Stimulated activated CD4-positive, alpha-beta T cell treated with anti-CD3 and anti-CD28 coated beads, Interleukin-4, amount 100 ng/mL, for 1 hour (primary cell): ENCODE measurements around the gene RBP3.
A peak's percentile ranks its signal among the peaks of the same experiment; 100 is the strongest.
"Not testable (repeated sequence)": the region's sequence is repeated elsewhere in the genome, so short reads cannot be mapped to it uniquely, and the experiment has no call there.

Experiments
- DNase-seq: peaks from one replicate; pipeline ENCODE4 v3.0.0-alpha.2; 2020

The RBP3 gene

DNA sequence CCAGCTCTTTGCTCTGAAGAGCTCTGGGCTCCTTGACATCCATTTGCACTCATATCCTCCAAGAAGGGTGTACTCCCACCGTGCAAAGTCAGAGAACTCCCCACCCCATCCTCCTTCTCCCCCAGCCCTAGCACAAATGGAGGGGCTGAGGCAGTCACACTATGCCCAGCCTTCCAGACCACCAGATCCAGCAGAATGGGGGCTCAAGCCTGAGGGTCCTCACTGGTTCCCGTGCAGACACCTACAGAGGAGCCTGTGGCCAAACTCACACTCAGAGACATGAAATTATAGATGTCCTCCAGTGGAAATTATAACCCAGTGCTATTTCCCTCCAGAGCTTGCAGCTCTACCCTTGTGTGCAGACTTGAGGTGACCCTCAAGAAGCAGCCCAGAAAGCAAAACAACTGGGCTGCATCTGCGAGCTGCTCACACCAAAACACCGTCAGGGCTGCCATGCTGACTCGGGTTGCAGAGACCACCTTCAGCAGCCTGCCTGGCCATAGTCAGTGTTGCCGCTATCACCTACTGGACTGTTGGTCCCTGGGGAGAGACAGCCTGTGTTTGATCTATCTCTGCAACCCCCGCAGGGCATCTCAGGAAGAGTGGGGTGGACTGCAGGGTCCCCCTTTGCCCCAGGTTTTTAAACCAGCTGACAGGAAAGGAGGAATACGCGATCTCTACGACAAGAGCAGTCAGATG, 28.5 kb downstream of the RBP3 start:
- DNase-seq = no peak

DNA sequence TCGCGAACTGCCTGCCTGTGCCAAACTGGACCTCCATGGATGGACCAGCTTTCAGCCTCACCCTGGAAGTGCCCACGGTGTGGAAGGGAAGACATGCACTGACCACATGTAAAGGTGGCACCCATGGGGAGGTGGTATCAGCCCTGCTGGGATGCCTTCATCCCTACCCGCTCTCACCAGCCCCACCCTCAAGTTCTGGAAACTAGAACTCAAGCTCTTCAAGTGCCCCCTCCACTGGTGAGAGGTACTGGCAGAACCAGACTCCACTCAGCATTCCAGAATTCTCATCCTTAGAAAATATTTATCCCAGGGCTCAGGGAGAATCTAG, 30.0 kb downstream of the RBP3 start:
- DNase-seq = no peak

DNA sequence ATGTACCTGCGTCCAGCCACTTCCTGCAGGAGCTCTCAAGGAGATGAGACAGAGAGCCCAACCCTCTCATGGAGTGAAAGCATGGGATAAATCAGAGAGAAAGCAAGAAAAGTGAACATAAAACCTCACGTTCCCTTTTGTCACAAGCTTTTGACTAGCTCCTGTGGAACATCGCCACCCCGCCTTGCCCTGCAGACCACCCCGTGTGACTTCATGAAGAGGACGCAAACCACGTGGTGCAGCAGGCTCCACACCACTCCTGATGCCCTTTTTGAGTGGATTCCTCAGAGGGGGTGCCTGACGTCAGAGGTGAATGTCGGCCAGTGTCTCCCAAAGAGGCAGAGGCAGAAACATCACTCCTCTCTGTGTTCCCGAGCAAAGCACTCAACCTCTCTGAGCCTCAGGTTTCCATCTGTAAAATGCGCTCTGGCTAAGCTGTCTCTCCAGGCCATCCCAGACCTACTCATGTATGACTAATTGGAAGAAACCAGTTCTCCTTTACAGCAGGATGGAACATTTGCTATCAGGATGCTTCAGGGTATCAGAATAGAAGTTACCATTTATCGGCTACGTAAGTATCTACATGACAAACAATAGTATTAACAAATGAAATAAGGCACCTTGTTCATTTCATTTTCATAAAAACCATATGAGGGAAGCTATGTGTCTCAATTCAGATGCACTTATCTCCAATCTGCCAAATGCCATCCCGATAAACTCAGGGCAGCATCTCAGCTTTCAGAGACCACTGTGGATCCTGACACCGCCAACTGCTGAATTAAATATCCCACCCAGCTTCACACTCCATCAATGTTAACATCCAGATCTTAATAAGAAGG, 30.7 kb downstream of the RBP3 start:
- no peak for DNase-seq

DNA sequence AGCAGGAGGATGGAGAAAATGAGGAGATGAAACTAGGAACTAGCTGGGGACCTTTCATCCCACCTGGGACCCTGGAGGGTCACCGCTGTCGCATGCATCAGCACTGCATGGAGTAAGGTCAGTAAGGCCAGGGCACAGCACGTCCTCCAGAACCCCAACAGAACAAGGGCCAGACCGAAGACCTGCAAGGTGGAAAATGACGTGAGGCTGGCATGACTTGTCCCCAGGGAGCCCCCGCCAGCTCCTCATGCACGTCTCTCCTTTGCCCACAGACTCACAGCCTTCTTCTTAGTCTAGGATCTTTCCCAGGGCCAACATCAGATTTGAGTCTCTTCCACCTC, 31.3 kb downstream of the RBP3 start:
- DNase-seq = no peak

DNA sequence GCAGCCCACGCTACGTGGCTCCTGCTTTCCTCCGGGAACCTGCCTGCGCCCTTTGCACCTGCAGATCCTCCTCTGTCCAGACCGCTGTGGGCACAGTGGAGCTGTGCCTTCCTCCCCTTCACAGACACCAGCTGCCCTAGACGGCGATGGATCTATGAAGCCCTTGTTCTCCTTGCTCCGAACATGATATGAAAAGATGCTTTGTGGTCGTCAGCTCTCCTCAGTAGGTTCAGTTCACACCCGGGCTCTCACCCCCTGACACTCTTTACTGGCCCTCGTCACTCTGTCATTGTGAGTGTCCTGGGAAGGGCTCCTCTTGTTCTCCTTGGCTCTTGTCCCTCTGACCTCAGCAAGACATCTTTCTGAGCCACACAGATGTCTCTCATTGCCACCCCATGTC, 31.7 kb downstream of the RBP3 start:
- DNase-seq = no peak

DNA sequence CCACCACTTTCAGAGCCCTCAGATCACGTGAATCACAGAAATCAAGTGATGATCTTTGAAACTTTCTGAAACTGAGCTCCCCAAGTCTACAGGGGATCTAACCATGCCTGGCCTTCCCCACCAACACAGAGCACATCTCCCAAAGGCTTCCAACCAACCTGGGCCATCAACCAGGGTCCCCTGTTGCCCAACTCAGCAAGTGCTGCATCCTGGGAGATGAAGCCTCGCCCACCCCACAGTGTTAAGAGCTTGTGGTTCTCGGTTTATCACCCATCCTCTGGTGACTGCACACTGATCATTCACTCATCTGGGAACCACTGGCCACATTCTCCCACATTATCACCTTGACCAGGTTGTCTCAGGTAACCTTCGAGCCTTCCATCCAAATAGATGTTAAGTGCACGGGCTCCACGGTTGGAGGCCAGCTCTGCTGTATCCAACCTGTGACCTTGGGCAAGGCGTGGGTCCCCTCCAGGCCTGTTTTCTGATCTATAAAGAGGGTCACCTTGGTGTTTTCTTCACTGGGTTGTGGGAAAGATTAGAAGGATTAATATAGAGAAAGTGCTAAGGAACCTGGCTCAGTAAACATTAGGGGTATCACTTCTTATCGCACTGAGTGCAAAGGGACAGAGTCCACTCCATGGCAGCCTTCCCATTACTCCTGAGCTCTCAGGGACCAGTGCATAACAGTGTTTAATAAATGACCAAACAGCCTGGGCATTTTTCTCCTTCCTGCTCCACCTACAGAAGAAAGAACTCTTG, 32.4 kb downstream of the RBP3 start:
- no peak for DNase-seq

DNA sequence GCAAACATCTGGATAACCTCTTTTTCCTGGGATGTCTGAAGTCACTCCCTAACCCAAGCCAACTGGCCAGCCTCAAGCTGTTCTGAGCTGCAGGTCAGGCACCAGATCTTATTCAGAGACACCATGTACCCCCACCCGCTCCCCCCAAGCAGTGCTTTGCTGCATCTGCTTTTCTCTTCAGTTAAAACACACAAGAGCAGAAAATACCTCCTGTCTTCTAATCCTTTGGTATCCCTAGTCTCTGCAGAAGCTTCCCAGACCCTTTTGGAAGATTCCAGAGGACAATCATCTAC, 32.9 kb downstream of the RBP3 start:
- no peak for DNase-seq

DNA sequence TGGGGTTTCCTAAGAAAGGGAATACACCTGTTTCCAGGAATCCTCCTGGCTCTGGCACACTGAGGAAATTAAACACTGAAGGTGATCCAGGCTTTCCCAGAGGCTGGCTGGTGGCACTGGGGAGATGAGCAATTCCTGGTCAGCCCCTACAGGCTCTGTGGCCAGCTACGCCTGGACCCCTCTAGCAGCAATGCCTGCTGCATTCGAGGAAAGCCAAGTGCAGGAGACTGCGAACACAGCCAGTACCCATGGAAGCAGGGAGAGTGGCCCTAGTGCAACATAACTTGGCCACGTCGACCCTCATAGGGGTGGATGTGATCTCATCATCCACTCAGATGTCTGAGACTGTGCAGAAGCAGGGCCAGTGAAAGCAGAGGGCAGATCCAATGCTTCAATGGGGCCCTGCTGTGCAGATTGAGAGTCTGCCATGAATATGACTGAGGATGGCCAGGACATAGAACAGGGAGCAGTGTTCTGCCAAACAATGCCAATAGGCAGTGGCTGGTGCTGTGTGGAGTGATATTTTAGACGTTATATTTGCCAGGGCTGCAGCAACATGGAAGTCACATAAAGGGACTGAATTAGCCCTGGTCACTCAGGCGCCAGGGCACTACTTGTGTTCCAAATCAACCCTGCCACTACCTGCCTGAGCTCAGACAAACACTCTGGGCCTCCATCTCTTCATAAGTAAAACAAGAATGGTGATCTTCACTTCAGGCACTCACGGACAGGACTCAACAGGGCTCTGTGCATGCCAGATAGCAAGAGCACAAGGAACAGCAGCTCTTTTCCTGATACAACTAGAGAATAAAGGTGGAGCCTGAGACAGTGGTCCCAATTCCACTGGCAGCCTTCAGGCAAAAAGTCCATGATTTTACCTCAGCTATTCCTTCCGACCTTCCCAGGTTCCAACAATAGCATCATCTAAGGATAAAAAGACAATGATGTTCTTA, 33.5 kb downstream of the RBP3 start:
- no peak for DNase-seq

DNA sequence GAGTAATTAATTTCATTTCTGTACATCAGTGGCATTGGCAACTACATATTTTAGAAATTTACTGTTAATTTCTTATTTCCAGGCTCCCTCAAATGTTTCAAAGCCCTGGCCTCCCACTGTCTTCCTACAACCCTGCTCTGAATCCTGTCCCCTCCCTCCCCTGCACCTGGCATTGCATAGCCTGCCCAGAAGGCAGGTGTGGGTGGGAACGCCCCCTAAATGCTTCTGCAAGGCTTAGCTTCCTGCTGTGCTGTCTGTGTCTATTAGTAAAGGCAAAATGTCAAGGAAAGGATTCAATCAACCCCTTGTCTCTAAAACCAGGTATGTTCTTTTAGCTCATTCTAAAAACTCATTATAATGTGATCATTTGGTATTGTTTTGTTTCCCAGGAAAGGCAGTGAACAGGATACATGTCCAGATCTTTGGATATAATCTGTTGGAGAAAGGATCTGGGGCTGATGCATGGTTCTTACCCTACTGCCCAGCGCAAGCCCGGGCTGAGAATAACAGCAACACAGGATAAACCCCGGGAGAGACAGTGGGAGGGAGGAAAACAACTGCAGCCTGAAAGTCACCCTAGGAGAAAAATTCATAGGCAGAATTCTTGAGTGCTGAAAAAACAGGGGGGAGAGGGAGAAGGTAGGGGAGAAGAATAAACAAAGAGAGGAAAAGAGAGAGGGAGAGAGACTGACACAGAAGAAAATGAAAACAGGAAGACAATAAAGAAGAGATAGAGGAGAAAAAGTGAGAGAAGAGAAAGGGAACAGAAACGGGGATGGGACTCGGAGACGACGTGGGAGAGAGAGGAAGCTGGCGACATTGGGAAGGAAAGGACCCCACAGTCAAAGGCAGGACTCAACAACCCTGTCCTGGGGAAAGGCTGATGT, 35.3 kb downstream of the RBP3 start:
- DNase-seq = no peak

DNA sequence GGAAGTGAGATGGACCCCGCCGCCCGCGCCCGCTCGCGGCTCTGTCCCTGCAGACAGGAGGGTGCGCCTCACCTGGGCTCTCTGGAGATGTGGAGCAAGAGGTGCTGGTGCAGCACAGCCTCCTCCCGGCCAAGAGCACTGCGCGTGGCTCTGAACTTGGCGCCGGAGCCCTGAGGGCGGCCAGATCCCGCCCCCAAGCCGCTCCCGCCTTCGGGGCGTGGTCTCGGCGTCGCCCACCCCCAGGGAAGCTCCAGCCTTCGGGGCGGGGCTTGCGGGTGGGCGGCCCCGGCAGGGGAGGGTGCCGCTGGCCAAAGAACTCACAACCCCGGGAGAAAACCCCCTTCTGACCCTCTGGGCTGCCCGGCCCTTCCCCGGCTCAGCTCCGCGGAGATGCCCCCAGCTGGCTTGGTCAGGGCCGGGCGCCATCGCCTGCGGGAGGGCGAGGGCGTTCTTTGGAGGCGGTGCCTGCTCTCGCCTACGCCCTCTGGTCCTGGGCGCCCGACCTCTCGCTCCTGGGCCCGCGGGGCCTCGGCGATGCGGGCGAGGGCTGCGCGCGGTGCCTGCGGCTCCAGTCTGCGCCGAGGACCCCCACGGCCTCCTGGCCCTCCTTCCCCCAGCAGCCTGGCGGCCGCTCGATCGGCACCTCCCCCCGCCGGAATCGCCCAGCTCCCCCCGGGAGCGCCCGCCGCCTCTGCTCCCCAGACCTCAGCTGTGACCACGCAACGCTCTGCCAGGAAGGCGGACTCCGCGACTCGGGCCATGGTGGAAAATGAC, 36.2 kb downstream of the RBP3 start, which contains the start of gene ZNF488:
ZNF488 (minus strand) TSS at position 146 of the 774 bp plus-strand sequence. CDS start 15,464 bp downstream, outside the sequence.
- peak; percentile 76 for DNase-seq

DNA sequence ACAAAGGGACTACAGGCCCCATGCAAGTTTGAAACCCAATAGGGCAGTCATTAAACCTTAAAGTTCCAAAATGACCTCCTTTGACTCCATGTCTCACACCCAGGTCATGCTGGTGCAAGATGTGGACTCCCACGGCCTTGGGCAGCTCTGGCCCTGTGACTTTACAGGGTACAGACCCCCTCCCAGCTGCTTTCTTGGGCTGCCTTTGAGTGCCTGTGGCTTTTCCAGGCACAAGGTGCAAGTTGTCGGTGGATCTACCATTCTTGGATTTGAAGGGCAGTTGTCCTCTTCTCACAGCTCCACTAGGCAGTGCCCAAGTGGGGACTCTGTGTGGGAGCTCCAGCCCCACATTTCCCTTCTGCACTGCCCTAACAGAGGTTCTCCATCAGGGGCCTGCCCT, 37.9 kb downstream of the RBP3 start:
- not testable (repeated sequence) for DNase-seq

DNA sequence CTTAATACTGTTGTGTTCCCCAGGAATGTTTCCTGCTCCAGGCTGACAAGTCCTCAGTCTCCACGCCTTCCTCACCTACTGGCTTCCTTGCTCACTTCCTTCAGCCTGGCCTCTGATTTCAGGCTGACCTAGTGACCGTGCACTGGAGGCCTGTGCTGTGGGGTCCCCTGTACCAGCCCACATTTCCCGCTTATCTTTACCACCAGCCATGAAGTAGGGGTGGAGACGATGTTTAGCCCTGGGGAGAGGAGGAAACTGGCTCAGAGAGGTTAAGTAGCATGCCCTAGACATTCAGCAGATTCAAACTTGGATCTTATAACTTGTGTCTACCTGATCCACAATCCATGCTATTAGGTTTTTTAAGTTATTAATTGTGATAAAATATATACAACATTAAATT, 40.7 kb downstream of the RBP3 start:
- no peak for DNase-seq

DNA sequence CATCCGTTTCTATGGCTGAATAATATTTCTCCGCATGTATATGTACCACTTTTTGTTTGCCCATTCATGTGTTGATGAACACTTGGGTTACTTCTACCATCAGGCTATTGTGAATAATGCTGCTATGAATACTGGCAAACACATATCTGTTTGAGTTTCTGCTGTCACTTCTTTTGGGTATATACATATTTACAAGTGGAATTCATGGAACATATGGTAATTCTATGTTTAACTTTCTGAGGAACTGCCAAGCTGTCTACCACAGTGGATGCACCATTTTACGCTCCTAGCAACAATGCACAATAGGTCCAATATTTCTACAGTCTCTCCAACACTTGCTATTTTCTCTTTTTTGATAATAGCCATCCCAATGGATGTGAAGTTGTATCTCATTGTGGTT, 41.5 kb downstream of the RBP3 start:
- DNase-seq = no peak

DNA sequence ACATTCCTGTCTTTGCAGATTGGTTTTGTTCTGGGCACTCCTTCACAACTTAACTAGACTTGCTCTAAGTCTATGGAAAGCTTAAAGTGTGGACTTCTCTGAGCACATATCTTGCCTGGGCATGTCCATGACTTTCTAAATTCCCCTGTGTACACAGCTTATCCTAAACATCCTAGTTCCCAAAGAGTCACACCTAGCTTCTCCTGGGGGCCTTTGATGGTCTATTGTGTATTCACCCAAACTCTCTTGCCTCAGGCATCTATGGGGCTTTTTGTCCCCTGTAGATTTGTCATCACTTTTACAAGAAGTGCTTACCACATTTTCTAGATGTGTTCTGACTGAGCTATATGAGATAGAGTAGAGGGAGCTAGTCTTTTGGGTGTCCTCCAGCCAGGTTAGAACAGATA, 48.2 kb downstream of the RBP3 start:
- no peak for DNase-seq

DNA sequence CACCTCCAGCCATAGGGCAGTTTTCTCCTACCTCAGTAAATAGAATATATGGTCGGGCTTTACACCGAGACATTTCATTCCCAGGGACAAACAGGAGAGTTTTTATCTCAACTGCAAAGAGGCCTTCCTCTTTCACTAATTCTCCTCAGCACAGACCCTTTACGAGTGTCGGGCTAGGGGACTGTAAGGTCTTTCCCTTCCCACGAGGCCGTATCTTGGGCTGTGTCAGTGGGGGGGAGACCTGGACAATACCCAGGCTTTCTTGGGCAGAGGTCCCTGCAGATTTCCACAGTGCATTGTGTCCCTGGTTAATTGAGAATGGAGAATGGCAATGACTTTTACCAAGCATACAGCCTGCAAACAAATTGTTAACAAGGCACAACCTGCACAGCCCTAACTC, 49.1 kb downstream of the RBP3 start:
- DNase-seq = no peak

DNA sequence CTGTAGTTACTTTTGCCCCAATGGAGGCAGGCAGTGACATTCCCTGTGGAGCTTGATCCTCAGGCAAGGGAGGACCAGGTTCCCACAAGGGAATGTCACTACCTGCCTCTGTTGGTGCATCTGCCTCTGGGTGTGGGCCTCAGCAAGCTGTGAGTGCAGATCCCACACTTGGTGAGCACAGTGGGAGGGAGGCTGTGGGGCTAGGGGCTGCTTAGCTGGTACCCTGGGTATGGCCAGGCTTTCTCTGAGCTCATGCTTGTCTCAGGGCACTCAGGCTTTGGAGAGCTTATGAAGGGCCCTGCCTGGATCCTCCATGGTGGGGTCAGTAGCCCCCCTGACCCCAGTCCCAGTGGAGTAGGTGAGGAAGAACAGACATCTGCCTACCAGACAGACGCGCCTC, 52.1 kb downstream of the RBP3 start:
- DNase-seq = no peak

DNA sequence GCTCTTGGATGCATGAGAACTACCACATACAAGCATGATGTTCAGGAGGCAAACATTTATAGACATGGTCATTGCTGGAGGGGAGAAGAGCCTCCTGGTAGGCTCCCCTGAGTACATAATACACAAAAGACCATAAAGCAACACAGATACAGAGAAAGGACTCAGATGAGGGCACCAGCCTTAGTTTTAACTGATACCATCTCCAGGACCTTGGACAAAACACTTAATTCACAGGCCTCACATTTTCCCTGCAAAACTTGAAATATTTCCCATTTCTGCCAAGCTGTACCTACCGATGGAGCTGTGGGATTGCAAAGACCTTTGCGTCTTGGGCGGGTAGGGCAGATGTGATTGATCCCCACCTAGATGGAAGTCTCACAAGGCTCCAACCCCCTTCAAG, 52.6 kb downstream of the RBP3 start:
- DNase-seq = no peak

DNA sequence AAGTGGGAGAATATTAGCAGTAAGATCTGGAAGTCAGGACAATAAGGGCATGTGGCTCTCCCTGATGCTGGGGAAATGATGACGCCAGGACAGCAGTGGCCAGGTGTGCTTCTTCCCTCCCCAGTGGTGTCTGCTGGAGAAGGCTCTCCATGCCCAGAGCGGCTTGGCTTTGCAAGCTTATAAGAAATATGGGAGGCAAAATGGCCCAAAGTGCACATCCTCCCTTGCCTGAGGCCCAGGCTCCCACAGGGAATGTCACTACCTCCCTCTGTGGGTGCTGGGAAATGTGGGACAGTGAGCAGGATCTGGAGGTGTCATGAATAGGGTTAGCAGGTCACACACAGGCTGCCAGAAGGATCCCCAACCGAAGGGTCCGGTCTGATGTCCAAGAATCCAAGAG, 53.0 kb downstream of the RBP3 start:
- DNase-seq = no peak

DNA sequence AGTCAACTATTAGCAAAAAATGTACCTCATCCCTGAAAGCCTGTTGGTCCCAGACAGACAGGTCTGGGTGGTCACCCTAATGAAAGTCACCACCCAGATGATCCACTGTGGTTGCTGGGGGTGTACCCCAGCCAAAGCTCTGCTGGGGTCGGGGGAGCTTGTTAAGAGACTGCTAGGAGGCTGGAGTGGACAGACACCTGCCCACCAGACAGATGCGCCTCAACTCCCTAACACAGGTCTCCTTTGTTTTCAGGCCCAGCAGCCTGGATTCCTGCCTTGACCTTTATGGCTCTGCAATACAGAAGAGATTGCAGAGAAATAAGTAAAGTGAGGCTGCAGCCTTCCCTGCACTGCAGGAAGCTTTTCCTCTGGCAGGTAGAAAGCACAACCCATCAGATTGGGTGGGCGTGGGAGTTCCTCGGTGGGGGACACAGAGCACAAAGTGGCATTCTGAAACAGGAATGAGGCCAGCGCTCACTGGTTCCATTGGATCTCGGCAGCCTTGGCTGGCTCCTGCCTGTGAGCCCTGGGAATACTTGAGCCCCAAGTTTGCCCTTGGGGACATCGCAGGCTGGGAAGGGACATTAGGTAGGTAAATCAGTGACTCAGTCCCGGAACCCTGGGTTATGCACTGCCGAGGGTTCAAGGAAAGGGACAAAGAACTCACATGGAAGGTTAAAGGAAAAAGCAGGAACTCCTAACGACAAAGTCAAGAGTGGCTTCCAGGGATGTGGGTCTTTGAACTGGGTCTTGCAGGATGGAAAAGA, 53.9 kb downstream of the RBP3 start:
- no peak for DNase-seq

DNA sequence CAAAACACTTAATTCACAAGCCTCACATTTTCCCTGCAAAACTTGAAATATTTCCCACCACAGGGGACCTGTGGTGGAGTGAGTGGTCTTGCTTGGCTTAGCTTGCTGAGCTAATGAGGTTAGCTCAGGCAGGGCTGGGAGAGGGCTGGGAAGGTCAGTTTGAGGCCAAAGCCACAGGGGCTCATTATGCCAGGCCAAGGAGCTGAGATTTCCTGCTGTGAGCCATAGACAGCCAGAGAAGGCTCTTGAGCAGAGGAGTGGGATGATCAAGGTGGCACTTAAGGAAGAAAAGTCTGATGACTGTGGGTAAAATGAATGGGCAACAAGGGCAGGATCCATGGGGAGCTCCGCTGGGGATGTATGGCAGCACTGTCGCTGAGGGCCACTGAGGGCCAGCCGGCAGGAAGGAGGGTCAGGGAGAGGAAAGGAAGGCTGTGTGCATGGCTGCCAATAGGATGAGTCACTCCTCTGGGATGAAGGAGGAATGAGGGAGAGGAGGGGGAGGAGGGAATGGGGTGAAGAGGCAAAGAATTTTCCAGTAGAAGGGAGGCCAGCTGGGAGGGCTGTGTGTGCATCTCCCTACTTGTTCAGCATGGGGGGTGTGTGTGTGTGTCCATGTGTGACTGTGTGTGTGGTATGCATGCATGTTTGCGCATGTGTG, 54.6 kb downstream of the RBP3 start:
- no peak for DNase-seq
